GM18951 (cell line): ENCODE data around the gene DACH1.

Experiments
- POLR2A ChIP-seq: IDR thresholded peaks from 4 replicates; pipeline ENCODE4 v1.6.1; 2011; ENCODE audit warnings: mild to moderate bottlenecking; ENCODE audit not compliant: insufficient read length, insufficient read depth; ENCODE audit errors: extremely low read depth
- in situ Hi-C: fragments of 300-500 bp; cut with MboI; formaldehyde crosslinking; loops from one replicate; pipeline ENCODE4 v1.12.0; 2022; ENCODE audit warnings: low sequenced_read_pairs, mixed read lengths, inconsistent platforms; ENCODE audit not compliant: unreplicated experiment

The DACH1 gene

GRCh38 chr13:71773531-71773930, 93.5 kb downstream of the DACH1 start:
- in situ Hi-C loops = no loop called here
- no peak for TF ChIP-seq POLR2A

GRCh38 chr13:71772361-71772760, 94.6 kb downstream of the DACH1 start:
- TF ChIP-seq POLR2A = no peak
- in situ Hi-C loops = no loop called here

- TF ChIP-seq POLR2A = no peak
- in situ Hi-C loops = no loop called here
Observed at GRCh38 chr13:71771144-71771543, 95.9 kb downstream of the DACH1 start.

- in situ Hi-C loops = no loop called here
- no peak for TF ChIP-seq POLR2A
Observed at GRCh38 chr13:71770710-71771109, 96.3 kb downstream of the DACH1 start.

GRCh38 chr13:71768881-71769280, 98.1 kb downstream of the DACH1 start:
- in situ Hi-C loops = no loop called here
- TF ChIP-seq POLR2A = no peak

GRCh38 chr13:71759651-71760511, 107.1 kb downstream of the DACH1 start:
- TF ChIP-seq POLR2A = no peak
- in situ Hi-C loops = no loop called here

GRCh38 chr13:71758828-71759227, 108.2 kb downstream of the DACH1 start:
- no peak for TF ChIP-seq POLR2A
- in situ Hi-C loops = no loop called here

- in situ Hi-C loops = no loop called here
- TF ChIP-seq POLR2A = no peak
Observed at GRCh38 chr13:71754407-71754974, 112.5 kb downstream of the DACH1 start.

GRCh38 chr13:71752775-71753513, 114.1 kb downstream of the DACH1 start:
- TF ChIP-seq POLR2A = no peak
- in situ Hi-C loops = no loop called here

GRCh38 chr13:71751073-71751472, 115.9 kb downstream of the DACH1 start:
- TF ChIP-seq POLR2A = no peak
- in situ Hi-C loops = no loop called here

- no peak for TF ChIP-seq POLR2A
- in situ Hi-C loops = no loop called here
Observed at GRCh38 chr13:71730267-71730666, 136.7 kb downstream of the DACH1 start.

GRCh38 chr13:71729441-71729840, 137.6 kb downstream of the DACH1 start:
- no peak for TF ChIP-seq POLR2A
- in situ Hi-C loops = no loop called here

- no peak for TF ChIP-seq POLR2A
Observed at GRCh38 chr13:71727662-71728061, 139.3 kb downstream of the DACH1 start.

More at GRCh38 chr13:71727662-71728061, 139.3 kb downstream of the DACH1 start:
- in situ Hi-C loops = no loop called here
